A549 treated with CpdA at 1 μM for 4 hours (cell line): ENCODE data around the gene NDUFAB1. TPM values are rescaled to one million over a fixed set of nuclear protein-coding genes. Genes with fewer than 3 reads are reported as not detected.

Experiments
- total RNA-seq: library from RNA; stranded (reverse); fragments of 200-300 nt; extraction: Qiagen RNA extraction; gene quantifications from 5 replicates; pipeline ENCODE4 v1.2.3, GENCODE V29; 2022; ENCODE audit warnings: low read depth

NDUFAB1 gene
- 164 to 201 TPM (median 184 TPM) in 5 replicates for total RNA-seq

GRCh38 chr16:23595951-23596720 lies at the start of gene NDUFAB1:
TSS of gene NDUFAB1 (minus strand) at chr16:23596316. CDS start at chr16:23596290, 26 bp downstream.

GRCh38 chr16:23640931-23641765 lies 45.0 kb upstream of the NDUFAB1 start, which contains the start of the genes DCTN5 and PALB2:
TSS of gene DCTN5 (plus strand) at chr16:23641466. CDS start at chr16:23641543, 77 bp downstream.
TSS of gene PALB2 (minus strand) at chr16:23641310. CDS start at chr16:23641157, 153 bp downstream.

GRCh38 chr16:23556881-23557778 lies 39.0 kb downstream of the NDUFAB1 start, which contains the start of the genes EARS2 and UBFD1:
TSS of gene EARS2 (minus strand) at chr16:23557350. CDS start at chr16:23557343, 7 bp downstream.
TSS of gene UBFD1 (plus strand) at chr16:23557727. CDS start at chr16:23557743, 16 bp downstream.

Other genes starting within 250 kb of the NDUFAB1 start
- gene COG7, start 143.1 kb downstream of the NDUFAB1 start, total RNA-seq: 14.6 to 18.4 TPM (median 16.8 TPM) in 5 replicates
- 28.1 to 38.1 TPM (median 29.6 TPM) in 5 replicates for gene GGA2, start 85.8 kb downstream of the NDUFAB1 start, total RNA-seq
- 28.7 to 33.8 TPM (median 32.8 TPM) in 5 replicates for gene EARS2, start 39.0 kb downstream of the NDUFAB1 start, total RNA-seq
- 43.6 to 63.2 TPM (median 55.5 TPM) in 5 replicates for gene UBFD1, start 38.6 kb downstream of the NDUFAB1 start, total RNA-seq
- 11.0 to 12.6 TPM (median 11.6 TPM) in 5 replicates for gene PALB2, start 45.0 kb upstream of the NDUFAB1 start, total RNA-seq
- 70.3 to 75.5 TPM (median 73.9 TPM) in 5 replicates for gene DCTN5, start 45.1 kb upstream of the NDUFAB1 start, total RNA-seq
- 148 to 177 TPM (median 166 TPM) in 5 replicates for gene PLK1, start 82.6 kb upstream of the NDUFAB1 start, total RNA-seq
- 0.03 TPM in 1 of 5 replicates, not detected in the others for gene ERN2, start 116.9 kb upstream of the NDUFAB1 start, total RNA-seq
- 0.03 TPM in 1 of 5 replicates, not detected in the others for gene CHP2, start 158.7 kb upstream of the NDUFAB1 start, total RNA-seq
- 0.11 to 0.28 TPM (median 0.15 TPM) in 5 replicates for gene PRKCB, start 239.7 kb upstream of the NDUFAB1 start, total RNA-seq